ENCODE measurements around the gene PDE8A. TPM values are rescaled to one million over a fixed set of nuclear protein-coding genes. Genes with fewer than 3 reads are reported as not detected.

PDE8A gene
- total and polyA plus RNA-seq, 2 of the 13 experiments (the other 11 are each of a cell fraction or from before 2014, with no cell fraction given) = 26.3 to 48.5 TPM

- no peak overlapping the region for H3K4me3 ChIP-seq (replicated peaks in 1 of 3; ENCODE audit: insufficient read depth in 1 of 3, low read depth in 2 of 3, low read length in 3 of 3)
- no peak for FAIRE-seq
- TF ChIP-seq ZNF121 (CRISPR knock-in tag; IDR thresholded peaks at IDR 0.05) = peak; percentile 21; the same call in 1 of the 2 replicates
- TF ChIP-seq REPIN1 (CRISPR knock-in tag; IDR thresholded peaks at IDR 0.05; ENCODE audit: borderline replicate concordance, low read depth) = no peak
- TF ChIP-seq SALL1 (CRISPR knock-in tag; IDR thresholded peaks at IDR 0.05) = peak; percentile 35; the same call in 1 of the 2 replicates
- TF ChIP-seq MED13 (CRISPR knock-in tag; IDR thresholded peaks at IDR 0.05) = no peak
- TF ChIP-seq, protein P1, sequence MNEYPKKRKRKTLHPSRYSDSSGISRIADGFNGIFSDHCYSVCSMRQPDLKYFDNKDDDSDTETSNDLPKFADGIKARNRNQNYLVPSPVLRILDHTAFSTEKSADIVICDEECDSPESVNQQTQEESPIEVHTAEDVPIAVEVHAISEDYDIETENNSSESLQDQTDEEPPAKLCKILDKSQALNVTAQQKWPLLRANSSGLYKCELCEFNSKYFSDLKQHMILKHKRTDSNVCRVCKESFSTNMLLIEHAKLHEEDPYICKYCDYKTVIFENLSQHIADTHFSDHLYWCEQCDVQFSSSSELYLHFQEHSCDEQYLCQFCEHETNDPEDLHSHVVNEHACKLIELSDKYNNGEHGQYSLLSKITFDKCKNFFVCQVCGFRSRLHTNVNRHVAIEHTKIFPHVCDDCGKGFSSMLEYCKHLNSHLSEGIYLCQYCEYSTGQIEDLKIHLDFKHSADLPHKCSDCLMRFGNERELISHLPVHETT (CRISPR knock-in tag; conservative IDR thresholded peaks at IDR 0.05) = no peak
- no peak for TF ChIP-seq HES4 (CRISPR knock-in tag; IDR thresholded peaks at IDR 0.05; ENCODE audit: borderline replicate concordance)
- no peak for TF ChIP-seq DNMT3B (CRISPR knock-in tag; conservative IDR thresholded peaks at IDR 0.05)
- TF ChIP-seq, protein P2, sequence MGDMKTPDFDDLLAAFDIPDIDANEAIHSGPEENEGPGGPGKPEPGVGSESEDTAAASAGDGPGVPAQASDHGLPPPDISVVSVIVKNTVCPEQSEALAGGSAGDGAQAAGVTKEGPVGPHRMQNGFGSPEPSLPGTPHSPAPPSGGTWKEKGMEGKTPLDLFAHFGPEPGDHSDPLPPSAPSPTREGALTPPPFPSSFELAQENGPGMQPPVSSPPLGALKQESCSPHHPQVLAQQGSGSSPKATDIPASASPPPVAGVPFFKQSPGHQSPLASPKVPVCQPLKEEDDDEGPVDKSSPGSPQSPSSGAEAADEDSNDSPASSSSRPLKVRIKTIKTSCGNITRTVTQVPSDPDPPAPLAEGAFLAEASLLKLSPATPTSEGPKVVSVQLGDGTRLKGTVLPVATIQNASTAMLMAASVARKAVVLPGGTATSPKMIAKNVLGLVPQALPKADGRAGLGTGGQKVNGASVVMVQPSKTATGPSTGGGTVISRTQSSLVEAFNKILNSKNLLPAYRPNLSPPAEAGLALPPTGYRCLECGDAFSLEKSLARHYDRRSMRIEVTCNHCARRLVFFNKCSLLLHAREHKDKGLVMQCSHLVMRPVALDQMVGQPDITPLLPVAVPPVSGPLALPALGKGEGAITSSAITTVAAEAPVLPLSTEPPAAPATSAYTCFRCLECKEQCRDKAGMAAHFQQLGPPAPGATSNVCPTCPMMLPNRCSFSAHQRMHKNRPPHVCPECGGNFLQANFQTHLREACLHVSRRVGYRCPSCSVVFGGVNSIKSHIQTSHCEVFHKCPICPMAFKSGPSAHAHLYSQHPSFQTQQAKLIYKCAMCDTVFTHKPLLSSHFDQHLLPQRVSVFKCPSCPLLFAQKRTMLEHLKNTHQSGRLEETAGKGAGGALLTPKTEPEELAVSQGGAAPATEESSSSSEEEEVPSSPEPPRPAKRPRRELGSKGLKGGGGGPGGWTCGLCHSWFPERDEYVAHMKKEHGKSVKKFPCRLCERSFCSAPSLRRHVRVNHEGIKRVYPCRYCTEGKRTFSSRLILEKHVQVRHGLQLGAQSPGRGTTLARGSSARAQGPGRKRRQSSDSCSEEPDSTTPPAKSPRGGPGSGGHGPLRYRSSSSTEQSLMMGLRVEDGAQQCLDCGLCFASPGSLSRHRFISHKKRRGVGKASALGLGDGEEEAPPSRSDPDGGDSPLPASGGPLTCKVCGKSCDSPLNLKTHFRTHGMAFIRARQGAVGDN (CRISPR knock-in tag; IDR thresholded peaks at IDR 0.05) = peak; percentile 40
- TF ChIP-seq RARA (CRISPR knock-in tag; IDR thresholded peaks at IDR 0.05) = peak; percentile 25; the same call in 1 of the 2 replicates
- TF ChIP-seq PHB2 (IDR thresholded peaks at IDR 0.05; ENCODE audit: partially characterized antibody) = no peak
- no peak for TF ChIP-seq WIZ (CRISPR knock-in tag; IDR thresholded peaks at IDR 0.05)
- TF ChIP-seq HNF4A (CRISPR knock-in tag; IDR thresholded peaks at IDR 0.05) = 0 out of 2 replicates have a peak, but pooled peaks have one; percentile 40
- peak; percentile 97 for TF ChIP-seq ZSCAN25 (CRISPR knock-in tag; IDR thresholded peaks at IDR 0.05)
- POLR2A ChIA-PET = no interaction called here
- peaks cover 40% of the 10 kb centered on the region for H3K4me1 ChIP-seq (ENCODE audit: insufficient read depth, low read length)
- H4K20me1 ChIP-seq (ENCODE audit: insufficient read depth, low read length) = no peaks in the 10 kb centered on the region
- ATAC-seq = peak; percentile 70
- CTCF ChIA-PET (ENCODE audit: low intra/inter-chr PET ratio, low total read pairs) = no interaction called here
- no peak overlapping the region for H3K27ac ChIP-seq (ENCODE audit: extremely low read length, insufficient read depth, low read length)
- WGBS (ENCODE audit: low lambda C conversion rate) = 62% methylated on average over 4 of the region's 5 CpGs
- in situ Hi-C loops (cut with HindIII; ENCODE audit: extremely low pct_ligation_motif_present, low pct_unique_long_range_greater_than_20kb) (no loop called here), intact Hi-C loops (cut with micrococcal nuclease; ENCODE audit: unreplicated experiment) (no loop called here)
- peak overlapping the region; percentile 1; the same call in 1 of the 2 replicates for H3K4me2 ChIP-seq (ENCODE audit: low read depth, low read length)
- H3K36me3 ChIP-seq (replicated peaks in 1 of 2; ENCODE audit: control insufficient read depth in 1 of 2, insufficient read depth in 2 of 2, low read length in 2 of 2) = no peaks in the 10 kb centered on the region
- H2AFZ ChIP-seq (ENCODE audit: low read length) = no peak overlapping the region
- no peak overlapping the region for H3K9ac ChIP-seq (ENCODE audit: insufficient read depth, low read depth, low read length)
- no peaks in the 10 kb centered on the region for H3K9me3 ChIP-seq (ENCODE audit: low read length)
- no peak for DNase-seq (ENCODE audit: low spot score)
- H3K27me3 ChIP-seq (ENCODE audit: control insufficient read depth in 1 of 2, insufficient read depth in 2 of 2, low read length in 2 of 2) = peaks cover 0 to under 1% of the 10 kb centered on the region in 2 experiments; a peak in 1 of 5 replicates
- no TSS peak for BruUV-seq (replicated peaks)
- H3K79me2 ChIP-seq (ENCODE audit: insufficient read depth, low read length) = no peaks in the 10 kb centered on the region
These were observed 34.7 kb upstream of the PDE8A start for GRCh38 chr15:84946772-84947489.
